Activated CD4-positive, alpha-beta T cell treated with anti-CD3 and anti-CD28 coated beads, Interleukin-2, amount 50 U/mL, for 16 hours (primary cell): ENCODE data around the gene CABP4.
"Not testable (repeated sequence)": the region's sequence is repeated elsewhere in the genome, so short reads cannot be mapped to it uniquely, and the experiment has no call there.

Source experiments
- DNase-seq: peaks from one replicate; pipeline ENCODE4 v3.0.0-alpha.2; 2020

CABP4 gene

DNA sequence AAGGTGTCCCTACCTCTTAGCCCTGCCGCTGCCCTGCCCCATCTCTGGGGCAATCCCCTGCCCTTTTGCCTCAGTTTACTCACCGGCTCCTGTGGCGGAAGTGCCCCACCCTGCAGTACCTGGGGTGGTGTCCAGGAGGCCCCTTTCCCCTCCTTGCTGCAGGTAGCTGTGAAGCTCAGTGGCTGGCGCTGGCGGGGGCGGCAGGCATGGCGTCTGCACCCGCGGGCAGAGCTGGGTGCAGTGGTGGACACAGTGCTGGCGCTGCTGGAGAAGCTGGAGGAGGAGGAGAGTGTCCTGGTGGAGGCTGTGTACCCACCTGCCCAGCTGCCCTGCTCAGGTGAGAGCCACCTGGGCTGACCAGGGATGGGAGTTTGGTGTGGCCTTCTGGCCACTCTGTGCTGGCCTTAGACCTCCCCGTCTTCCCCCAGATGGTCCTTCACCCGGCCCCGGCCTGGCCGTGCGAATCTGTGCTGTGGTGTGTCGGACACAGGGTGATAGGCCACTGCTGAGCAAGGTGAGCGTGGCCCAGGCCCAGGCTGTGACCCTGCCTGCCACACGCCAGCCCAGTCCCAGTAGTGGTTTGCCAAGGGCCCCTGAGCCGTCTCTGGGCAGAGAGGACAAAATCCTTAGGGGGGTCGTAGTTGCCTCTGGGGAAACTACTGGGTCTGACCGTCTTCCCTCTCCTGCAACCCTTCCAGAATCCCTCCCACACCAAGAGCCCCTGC, 35.7 kb upstream of the CABP4 start:
- DNase-seq: no peak

DNA sequence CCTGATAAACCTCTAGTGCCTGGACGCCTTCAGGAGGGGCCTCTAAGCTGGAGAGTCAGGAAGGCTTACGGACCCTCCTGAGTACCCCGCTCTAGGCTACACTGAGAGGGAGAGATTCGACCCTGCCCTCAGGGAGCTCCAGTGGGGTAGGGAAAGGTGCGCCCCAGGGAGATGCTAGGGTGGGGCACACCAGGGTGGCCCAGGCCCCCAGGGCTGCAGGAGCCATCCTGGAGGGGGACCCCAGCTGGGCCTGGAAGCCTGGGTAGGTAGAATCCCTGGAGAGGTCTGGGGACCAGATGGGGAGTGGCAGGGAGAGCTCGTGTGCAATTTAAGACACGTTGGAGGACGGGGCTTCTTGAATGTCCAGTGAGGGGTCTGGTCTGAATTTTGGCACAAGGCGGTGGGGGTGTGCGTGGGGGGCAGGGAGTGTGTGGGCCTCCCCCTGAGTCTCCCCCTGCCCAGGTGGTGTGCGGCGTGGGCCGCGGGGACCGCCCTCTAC, 35.0 kb upstream of the CABP4 start:
- DNase-seq: no peak

DNA sequence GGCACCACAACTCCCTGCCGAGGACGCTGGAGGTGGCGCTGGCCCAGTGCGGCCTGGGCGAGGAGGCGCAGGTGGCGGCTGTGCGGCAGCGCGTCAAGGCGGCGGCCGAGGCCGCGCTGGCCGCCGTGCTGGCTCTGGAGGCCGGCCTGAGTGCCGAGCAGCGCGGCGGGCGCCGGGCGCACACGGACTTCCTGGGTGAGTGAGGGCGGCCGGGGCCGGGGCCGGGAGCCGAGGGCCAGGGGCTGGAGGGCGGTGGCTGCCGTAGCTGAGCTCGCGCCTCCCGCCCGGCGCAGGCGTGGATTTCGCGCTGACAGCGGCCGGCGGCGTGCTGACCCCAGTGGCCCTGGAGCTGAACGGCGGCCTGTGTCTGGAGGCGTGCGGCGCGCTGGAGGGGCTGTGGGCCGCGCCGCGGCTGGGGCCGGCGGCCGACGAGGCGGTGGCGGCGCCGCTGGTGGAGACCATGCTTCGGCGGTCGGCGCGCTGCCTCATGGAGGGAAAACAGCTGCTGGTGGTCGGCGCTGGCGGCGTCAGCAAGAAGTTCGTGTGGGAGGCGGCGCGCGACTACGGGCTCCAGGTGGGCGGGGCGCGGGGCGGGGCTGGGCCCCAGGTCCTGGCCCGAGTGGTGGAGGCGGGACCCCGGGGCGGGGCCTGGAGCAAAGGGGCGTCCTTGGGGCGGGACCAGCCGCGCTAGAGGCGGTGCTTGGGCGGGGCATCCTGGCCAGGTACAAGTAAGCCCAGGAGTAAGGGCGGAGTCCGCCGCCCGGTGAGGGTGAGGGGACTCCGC, 34.3 kb upstream of the CABP4 start:
- DNase-seq: peak; percentile 98

DNA sequence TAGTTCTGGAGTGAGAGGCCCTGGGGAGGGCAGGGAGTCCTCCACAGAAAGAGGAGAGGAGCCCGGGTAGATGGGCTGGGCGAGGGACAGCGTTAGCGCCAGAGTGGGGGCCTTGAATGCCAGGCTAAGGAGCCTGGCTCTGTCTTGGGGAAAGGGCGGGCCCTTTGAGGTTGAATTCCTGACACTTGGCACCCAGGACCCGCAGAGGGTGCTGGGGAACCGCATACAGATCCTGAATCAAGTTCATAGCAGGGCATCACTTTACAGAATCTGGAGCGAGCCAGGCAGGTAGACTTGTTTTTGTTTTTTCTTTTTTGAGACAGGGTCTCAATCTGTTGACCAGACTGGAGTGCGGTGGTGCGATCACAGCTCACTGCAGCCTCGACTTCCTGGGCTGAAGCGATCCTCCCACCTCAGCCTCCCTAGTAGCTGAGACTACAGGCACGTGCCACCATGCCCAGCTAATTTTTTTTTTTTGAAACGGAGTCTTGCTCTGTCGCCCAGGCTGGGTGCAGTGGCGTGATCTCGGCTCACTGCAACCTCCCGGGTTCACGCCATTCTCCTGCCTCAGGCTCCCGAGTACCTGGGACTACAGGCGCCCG, 33.6 kb upstream of the CABP4 start:
- no peak for DNase-seq

DNA sequence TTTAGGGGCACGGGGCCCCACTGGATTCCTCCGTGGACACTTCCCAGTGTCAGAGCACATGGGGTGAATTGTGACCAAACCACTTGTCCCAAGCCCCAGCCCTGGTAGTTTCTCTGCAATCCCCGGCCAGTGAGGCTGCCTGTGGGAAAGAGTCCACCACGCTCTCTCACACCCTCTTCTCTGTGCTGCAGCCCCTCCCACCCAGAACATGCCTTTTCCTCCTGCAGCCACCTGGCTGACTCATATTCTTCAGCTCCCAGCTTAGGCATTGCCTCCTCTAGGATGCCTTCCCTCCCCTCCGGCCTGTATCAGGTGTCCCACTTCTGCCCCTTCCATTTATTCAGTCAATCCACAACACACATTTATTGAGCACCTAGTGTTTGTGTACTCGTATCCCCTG, 32.3 kb upstream of the CABP4 start:
- DNase-seq: no peak

DNA sequence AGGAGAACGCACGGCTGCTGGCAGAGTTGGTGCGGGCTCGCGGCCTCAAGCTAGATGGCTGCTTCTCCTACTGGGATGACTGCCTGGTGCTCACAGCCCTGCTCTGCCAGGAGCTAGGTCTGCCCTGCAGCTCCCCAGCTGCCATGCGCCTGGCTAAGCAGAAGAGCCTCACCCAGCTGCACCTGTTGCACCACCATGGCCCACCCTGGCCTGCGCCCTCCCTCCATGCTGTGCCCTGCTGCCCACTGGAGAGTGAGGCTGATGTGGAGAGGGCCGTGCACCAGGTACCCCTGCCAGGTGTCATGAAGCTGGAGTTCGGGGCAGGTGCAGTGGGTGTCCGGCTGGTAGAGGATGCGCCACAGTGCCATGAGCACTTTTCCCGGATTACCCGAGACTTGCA, 31.7 kb upstream of the CABP4 start:
- no peak for DNase-seq

DNA sequence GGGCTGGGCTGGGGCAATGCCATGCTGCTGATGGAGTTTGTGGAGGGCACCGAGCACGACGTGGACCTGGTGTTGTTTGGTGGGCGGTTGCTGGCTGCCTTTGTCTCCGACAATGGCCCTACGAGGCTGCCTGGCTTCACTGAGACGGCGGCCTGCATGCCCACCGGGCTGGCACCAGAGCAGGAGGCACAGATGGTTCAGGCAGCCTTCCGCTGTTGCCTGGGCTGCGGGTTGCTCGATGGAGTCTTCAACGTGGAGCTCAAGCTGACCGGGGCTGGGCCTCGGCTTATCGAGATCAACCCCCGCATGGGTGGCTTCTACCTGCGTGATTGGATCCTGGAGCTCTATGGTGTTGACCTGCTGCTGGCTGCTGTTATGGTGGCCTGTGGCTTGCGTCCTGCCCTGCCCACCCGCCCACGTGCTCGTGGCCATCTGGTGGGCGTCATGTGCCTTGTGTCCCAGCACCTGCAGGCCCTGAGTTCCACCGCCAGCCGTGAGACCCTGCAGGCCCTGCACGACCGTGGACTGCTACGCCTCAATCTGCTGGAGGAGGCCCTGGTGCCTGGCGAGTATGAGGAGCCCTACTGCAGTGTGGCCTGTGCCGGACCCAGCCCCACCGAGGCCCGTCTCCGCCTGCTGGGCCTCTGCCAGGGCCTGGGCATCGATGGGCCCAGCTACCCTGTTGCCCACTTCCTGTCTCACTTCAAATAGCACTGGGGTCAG, 31.1 kb upstream of the CABP4 start:
- DNase-seq: no peak

DNA sequence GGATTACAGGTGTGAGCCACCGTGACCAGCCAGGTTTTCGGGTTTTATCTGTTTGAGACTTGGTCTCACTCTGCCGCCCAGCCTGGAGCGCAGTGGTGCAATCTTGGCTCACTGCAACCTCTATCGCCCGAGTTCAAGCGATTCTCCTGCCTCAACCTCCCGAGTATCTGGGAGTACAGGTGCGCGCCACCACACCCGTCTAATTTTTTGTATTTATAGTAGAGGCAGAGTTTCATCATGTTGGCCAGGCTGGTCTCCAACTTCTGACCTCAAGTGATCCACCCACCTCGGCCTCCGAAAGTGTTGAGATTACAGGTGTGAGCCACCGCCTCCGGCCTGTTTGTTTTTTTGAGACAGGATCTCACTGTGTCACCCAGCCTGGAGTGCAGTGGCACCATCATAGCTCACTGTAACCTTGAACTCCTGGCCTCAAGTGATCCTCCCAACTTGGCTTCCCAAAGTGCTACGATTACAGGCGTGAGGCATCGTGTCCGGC, 27.7 kb upstream of the CABP4 start:
- DNase-seq: not testable (repeated sequence)

DNA sequence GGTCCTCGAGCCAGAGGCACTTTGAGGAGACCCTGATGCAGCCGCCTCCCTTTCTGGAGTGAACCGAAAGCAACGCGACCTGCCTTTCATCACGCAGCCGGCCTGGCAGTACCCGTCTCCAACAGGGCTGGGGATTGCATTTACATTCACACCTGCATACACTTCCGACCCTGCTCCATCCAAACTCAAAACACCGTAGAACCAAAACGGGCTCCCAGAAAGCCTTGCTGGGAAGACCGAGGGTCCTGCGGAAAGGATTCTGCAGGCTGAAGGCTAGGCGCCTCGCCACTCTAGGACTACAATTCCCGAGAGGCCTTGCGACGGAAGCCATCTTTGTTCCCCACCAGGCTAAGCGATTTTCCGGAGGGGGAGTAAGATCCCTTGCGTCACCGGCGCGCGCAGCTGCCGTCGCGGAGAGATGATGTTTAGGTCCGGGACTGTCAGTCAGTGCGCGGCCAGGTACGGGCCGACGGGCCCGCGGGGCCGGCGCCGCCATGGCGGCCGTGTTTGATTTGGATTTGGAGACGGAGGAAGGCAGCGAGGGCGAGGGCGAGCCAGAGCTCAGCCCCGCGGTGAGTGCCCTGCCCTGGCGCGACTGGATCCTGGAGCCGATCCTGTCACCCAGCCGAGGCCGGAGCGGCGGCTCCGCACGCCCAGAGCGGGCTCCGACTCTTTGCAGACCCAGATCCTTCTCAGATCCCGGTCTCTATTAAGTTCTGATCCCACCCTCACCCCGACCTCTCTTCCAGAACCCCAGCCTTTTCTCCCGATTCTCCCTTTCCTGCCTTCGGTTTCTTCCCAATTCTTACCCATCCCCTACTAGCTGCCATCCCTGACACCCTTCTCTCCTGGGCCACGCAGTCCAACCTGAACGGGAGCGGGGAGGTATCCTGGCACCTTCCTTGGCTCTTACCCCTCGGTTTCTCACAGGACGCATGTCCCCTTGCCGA, 26.8 kb upstream of the CABP4 start, which contains the start of gene RPS6KB2:
Gene RPS6KB2, plus strand, starts transcription at position 443 of the 950 bp plus-strand sequence. Its CDS starts 52 bp downstream, at position 495.
- DNase-seq: peak; percentile 99

DNA sequence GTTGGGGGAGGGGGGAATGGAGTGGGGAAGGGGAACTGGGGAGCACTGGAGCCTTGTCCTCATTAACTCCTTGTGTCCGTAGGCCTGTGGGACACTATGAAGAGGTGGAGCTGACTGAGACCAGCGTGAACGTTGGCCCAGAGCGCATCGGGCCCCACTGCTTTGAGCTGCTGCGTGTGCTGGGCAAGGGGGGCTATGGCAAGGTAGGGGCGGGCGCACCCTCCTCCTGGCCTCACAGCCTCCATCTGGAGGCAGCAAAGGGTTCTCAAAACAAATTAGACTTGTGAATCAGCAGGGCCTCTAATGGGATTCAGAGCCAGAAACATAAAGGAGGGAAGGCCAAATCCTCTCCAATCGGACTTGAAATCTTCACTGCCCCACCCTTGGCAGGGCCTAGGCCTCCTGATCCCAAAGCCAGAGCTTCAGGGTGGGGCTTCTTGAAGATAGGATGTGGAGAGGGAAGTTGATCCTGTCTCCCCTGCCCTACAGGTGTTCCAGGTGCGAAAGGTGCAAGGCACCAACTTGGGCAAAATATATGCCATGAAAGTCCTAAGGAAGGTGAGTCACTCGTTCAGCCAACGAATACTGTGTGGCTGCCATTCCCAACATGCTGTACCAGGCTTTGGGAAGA, 26.0 kb upstream of the CABP4 start:
- DNase-seq: no peak

DNA sequence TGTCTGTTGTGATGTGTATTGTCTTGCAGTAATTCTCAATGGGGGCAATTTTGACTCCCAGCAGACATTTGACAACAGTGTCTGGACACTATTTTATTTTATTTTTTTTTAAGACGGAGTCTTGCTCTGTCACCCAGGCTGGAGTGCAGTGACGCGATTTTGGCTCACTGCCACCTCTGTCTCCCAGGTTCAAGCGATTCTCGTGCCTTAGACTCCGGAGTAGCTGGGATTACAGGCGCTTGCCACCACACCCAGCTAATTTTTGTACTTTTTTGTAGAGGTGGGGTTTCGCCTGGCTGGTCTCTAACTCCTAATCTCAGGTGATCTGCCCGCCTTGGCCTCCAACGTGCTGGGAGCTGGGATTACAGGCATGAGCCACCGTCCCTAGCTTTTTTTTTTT, 25.4 kb upstream of the CABP4 start:
- no peak for DNase-seq

DNA sequence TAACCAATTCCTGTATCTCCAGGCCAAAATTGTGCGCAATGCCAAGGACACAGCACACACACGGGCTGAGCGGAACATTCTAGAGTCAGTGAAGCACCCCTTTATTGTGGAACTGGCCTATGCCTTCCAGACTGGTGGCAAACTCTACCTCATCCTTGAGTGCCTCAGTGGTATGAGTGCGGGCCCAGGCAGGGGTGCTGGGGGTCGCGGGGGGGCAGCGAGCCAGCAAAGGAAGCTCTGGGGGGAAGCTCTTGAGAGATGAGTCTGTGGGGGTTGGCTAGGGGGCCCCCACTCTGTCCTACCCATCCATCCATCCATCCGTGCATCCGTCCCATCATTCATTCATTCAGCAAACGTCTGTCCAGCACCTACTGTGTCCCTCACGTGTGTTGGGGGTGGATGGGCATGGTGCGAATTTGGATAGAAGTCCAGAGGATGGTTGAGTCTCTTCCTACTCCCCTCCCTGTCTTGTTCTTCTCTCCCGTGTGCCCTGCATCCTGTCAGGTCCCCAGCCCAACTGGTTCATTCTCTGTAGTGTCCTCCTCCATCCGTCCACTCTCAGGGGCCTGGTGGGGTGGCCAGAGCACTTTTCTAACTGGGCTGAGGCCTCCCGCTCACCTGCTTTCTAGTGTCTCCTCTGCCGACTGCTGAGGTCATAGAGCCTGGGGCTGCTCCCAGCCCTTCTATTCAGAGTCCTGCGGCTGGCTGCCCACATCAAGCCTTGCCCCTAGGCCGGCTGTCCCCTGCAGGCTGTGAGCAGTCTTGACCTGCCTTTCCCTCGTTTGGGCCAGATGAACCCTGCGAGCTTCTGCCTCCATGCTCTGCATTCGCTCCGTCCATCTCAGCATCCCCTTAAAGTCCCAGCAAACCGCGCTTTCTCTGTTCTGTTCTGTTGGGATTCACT, 23.6 kb upstream of the CABP4 start:
- DNase-seq: no peak

DNA sequence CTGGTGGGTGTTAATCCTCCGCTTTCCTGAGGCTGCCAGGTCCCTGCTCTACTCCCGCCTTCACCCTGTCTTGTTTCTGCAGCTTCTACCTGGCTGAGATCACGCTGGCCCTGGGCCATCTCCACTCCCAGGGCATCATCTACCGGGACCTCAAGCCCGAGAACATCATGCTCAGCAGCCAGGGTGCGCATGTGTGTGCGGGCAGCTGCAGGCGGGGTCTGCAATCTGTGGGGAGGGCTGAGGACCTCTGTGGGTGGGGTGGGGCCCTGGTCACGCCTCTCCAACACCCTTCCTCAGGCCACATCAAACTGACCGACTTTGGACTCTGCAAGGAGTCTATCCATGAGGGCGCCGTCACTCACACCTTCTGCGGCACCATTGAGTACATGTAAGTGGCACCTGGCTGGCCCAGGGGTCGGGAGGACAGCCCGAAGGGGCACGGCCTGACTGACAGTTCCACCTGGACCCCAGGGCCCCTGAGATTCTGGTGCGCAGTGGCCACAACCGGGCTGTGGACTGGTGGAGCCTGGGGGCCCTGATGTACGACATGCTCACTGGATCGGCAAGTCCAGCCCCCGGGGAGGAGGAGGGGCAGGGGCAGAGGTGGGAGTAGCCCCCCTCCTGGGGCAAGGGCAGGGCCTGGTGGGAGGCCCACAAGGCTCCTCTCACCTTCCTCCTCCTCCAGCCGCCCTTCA, 22.4 kb upstream of the CABP4 start:
- no peak for DNase-seq

DNA sequence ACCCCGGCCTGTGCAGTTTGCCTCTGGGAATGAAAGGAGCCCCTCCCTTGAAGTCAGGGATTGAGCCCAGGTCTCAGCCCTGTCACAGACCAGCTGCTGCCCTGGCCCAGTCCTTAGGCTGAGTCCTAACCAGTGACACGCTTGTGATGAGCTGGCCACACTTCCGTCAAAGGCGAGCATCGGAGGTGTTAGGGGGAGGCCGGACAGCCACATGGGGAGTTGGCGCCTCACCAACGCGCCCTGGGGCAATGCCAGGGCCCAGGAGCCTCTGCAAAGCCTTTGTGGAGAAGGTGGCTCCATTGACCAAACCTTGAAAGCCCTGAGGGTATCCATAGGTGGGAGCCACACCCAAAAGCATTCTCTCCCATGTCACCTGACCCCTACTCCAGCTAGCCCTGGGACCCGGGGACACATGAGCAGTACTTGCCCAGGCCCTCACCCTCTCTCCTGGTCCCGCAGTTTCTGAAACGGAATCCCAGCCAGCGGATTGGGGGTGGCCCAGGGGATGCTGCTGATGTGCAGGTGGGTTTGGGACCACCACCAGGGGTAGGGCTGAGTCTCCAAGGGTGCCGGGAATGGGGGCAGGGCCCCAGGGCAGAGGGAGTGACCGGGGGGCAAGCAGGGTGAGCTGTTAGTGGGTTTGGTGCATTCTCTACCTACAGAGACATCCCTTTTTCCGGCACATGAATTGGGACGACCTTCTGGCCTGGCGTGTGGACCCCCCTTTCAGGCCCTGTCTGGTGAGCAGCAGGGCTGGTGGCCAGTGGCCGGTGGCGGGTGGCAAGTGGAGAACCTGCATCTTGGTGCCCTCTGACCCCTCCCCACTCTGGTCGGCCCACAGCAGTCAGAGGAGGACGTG, 21.4 kb upstream of the CABP4 start:
- DNase-seq: no peak

DNA sequence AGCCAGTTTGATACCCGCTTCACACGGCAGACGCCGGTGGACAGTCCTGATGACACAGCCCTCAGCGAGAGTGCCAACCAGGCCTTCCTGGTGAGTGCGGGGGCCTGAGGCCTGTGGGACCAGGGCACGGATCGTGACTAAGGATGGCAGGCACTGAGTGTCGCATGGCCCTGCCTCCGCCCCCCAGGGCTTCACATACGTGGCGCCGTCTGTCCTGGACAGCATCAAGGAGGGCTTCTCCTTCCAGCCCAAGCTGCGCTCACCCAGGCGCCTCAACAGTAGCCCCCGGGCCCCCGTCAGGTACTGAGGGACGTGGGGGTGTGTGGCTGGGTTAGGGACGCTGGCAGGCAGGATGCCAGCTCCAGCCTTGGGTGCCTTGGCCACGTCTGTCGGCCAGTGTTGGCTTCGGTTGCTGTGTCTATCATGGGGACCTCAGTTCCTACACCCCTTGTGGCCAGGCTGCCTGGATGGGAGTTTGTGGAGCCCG, 20.7 kb upstream of the CABP4 start:
- no peak for DNase-seq

DNA sequence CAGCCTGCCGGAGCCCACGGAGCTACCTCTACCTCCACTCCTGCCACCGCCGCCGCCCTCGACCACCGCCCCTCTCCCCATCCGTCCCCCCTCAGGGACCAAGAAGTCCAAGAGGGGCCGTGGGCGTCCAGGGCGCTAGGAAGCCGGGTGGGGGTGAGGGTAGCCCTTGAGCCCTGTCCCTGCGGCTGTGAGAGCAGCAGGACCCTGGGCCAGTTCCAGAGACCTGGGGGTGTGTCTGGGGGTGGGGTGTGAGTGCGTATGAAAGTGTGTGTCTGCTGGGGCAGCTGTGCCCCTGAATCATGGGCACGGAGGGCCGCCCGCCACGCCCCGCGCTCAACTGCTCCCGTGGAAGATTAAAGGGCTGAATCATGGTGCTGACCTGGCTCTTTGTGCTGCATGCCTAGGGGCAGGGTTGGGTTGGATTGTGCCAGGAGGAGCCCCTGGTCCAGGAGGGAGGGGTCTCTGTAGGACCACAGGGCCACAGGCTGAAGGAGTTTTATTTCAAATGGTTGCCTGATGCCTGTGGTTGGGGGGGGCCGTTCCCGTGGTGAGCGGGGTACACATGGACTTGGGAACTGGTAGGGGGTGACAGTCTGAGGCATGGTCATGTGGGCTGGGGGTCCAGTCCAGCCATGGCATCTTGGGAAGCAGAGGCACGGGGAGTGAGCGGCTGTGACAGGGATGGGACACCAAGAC, 20.0 kb upstream of the CABP4 start:
- DNase-seq: no peak

DNA sequence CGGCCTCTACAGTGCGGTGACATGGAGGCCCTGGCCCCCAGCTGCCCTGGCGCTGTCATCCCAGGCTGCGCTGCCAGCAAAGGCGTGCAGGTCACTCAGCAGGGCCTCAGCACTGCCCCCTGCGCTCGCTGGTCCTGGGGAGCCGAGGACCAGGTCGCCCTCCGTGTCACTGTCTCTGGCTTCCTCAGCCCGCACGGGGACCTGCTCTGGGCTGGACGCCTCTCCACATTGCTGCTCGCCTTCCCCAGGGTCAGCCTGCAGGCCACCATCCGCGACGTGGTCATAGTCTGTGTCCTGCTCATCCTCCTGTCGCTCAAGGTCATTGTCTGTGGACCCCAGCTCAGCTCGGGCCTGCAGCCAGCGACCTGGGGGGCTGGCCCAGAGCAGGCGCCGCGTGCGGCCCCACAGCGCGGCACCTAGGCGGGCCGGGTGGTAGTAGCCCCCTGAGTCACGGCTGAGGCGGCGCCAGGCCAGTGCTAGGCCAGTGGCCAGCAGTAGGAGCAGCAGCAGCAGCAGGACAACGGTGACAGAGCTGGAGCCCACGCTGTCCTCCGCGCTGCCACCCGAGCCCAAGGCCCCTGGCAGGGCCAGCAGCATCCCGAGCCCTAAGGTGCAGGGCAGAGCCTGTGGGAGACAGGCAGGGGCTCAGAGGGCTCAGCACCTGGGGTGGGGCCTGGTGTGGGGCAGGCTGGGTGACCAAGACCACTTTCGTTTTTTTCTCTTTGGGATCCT, 19.3 kb upstream of the CABP4 start:
- DNase-seq: no peak
